ENCODE data around the gene TPRG1L.
A peak's percentile ranks its signal among the peaks of the same experiment; 100 is the strongest.

Gene TPRG1L

DNA sequence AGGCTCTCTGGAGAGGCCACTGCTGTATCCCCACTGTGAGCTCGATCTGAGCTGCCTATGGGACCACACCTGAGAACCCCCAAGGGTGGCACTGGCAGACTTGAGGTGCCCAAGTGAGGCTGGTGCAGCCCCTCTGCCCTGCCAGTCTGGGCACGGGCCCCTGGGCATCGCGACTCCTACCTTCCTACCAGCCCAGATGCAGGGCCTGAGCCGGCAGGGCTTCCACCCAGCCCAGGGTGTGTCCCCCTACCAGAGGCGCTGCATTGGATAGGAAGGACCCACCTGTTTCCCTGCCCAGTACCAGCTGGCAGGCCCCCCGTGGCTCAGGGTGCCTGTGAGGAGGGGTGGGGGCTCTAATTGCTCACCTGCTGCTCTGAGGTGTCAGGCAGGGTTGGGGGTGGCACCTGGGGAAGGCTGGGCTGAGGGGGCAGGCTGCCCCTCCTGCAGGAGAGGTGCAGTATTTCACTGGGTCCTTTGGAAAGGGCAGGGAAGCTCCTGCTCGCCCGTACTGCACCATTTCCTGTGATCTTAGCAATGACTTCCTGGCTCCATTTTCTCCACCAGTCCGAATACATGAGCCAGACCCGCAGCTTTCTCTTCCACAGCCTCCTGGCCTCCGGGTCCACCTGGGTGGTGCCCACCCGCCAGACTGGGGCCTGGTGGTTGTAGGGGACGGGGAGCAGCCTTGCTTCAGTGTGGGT, 39.3 kb downstream of the TPRG1L start:
- DNase-seq (ENCODE audit: low read depth, low spot score): no peak

- no peak for DNase-seq (ENCODE audit: low read depth, low spot score)
These were observed 40.0 kb downstream of the TPRG1L start for GRCh38 chr1:3664700-3665375.

- no peak for DNase-seq (ENCODE audit: low read depth, low spot score)
These were observed 43.3 kb downstream of the TPRG1L start for GRCh38 chr1:3668148-3668547.

DNA sequence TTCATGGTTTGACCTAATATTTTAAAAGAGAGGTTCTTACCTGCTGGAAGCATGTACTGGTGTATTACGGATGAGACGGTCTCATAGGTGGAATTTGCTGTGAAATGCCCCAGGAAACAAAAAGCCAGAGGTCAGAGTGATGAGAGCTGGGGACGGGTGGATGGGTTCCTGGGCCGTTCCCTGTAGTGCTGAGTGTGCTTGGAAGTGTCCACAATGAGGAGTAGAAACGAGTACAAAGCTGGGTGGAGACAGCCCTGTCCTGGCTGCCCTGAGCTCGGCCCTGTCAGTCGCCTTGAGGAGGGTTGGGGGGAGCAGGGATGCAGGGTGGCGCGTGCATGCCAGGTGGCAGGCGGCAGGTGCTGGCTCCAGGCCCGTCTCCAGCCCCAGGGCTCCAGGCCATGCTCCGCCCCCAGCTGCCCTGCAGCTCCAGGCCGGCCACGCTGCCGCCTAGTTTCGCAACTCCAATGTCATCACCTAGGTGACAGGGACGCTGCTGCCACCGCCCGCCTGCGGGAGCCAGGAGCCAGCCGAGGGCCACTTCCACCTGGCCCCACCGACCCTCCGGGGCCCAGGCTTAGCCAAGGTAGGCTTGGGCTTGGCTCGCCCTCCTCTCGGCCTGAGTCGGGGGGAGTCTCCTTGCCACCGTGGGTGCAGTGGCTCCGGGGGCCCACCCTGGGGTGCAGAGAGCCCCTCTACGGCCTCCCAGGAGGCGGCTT, 43.9 kb downstream of the TPRG1L start:
- no peak for DNase-seq (ENCODE audit: low read depth, low spot score)

DNA sequence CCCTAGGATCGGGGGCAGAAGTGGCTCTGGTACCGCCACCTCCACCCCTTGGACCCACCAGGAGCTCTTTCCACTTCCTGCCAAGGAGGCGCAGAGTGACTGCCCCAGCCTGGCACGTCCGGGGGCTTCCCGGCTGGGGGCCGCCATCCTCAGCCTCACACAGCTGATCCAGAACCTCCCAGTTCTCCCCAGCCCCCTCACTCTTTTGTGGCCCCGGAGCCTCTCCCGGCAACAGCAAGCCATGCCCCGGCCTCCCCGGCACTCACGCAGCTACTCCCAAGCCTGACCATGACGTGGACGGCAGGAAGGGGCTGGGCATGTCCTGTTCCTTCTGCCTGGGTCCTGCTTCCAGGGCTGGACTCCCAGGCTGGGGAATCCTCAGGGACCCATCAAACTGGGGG, 44.6 kb downstream of the TPRG1L start:
- DNase-seq (ENCODE audit: low read depth, low spot score): no peak

DNA sequence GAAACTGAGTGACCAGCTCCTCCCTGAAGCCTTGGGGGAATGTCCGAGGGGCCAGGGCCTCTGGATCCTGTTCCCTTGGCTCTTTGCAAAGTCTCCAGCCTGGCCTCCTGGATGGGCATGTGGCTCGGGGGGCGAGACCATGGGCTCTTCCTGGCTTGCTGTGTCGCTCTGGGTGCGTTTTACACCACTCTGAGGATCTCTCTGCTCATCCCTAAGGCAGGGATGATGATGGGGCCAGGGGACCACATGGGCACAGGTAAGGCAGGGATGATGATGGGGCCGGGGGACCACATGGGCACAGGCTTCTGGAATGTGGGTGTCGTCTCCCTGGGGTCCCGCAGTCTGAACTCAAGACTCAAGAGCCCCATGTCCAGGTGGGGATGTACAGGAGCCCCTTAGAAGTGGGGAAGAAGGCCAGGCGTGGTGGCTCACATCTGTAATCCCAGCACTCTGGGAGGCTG, 45.2 kb downstream of the TPRG1L start:
- DNase-seq (ENCODE audit: low read depth, low spot score): no peak

- DNase-seq (ENCODE audit: low read depth, low spot score): no peak
These were observed 46.0 kb downstream of the TPRG1L start for GRCh38 chr1:3670823-3671265.

- DNase-seq (ENCODE audit: low read depth, low spot score): no peak
These were observed 46.8 kb downstream of the TPRG1L start for GRCh38 chr1:3671371-3672180.

DNA sequence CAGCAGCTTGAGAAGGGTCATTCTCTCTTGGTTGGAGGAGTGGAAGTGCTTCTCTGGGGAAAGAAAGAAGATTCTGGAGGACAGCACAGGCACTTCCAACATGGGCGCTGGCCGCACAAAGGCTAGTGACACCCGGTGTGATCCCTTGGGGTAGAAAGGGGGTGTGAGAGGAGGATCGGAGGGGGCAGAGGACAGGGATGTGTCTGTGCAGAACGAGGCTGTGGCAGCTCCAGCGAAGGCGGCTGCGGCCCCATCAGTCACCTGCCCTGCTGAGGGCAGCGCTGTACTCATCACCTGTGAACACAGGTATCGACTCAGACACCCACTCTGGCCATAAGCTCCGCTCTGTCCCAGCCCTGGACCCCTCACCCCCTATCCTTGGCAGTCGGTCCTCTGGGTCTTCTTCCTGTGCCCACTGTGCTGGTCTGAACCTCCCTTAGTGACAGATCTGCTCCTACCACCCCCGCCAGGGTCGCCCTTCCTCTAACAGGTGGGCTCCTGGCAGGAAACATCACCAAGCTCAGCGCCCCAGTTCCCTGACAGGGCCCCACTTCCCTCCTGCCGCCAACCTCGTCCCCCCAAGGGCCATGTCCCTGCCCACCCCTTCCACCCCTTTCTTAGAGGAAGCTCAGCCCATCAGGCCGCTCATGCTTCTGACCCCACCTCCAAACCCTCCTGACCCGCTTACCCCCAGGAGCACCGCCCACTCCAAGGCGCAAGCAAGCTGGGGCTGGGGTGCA, 47.6 kb downstream of the TPRG1L start:
- DNase-seq (ENCODE audit: low read depth, low spot score): no peak

GRCh38 chr1:3672971-3673361, 48.2 kb downstream of the TPRG1L start:
- no peak for DNase-seq (ENCODE audit: low read depth, low spot score)

GRCh38 chr1:3673381-3674099, 48.7 kb downstream of the TPRG1L start:
- DNase-seq (ENCODE audit: low read depth, low spot score): no peak

DNA sequence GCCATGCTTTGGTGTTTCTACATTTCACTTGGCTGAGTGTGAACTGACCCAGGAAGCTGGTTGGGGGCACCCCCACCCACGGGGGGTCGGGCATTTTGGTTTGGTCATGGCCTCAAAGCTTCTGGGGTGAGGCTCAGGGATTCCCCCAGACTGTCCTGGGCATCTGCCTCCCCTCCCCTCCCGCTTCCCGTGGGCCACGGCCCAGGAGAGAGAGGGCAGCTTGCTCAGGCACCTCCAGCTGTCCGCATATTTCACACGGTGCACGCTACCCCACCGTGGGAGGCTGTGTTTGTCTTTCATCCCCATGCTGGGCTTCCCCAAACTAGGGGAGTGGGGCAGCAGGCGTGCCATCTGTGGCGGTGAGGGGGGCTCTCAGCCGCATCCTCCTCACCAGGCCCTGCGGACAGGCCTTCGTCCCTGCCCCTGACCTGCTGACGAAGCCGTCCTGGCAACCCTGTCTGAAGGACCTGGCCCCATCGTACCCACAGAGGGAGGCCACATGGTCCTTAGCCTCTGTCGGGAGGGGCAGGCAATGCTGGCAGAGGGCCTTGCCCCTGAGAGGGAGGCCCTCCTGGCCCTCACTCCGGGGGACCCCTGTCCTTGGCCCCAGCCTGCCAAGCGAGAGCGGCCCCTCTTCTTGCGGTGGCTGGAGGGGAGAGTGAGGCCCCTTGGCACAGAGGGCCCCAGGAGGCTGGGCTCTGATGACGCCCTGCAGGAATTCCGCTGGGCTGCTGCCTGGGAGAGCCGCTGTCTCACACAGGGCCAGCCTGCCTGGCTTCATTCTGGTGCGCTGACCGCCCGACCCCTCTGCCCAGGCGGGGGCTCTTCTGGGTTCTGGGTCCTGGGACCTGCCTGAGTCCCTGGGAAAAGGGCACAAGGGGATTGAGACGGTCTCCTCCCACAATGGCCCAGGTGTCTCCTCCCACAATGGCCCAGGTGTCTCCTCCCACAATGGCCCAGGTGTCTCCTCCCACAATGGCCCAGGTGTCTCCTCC, 49.6 kb downstream of the TPRG1L start:
- DNase-seq (ENCODE audit: low read depth, low spot score): no peak

GRCh38 chr1:3675436-3675835, 50.6 kb downstream of the TPRG1L start:
- no peak for DNase-seq (ENCODE audit: low read depth, low spot score)

DNA sequence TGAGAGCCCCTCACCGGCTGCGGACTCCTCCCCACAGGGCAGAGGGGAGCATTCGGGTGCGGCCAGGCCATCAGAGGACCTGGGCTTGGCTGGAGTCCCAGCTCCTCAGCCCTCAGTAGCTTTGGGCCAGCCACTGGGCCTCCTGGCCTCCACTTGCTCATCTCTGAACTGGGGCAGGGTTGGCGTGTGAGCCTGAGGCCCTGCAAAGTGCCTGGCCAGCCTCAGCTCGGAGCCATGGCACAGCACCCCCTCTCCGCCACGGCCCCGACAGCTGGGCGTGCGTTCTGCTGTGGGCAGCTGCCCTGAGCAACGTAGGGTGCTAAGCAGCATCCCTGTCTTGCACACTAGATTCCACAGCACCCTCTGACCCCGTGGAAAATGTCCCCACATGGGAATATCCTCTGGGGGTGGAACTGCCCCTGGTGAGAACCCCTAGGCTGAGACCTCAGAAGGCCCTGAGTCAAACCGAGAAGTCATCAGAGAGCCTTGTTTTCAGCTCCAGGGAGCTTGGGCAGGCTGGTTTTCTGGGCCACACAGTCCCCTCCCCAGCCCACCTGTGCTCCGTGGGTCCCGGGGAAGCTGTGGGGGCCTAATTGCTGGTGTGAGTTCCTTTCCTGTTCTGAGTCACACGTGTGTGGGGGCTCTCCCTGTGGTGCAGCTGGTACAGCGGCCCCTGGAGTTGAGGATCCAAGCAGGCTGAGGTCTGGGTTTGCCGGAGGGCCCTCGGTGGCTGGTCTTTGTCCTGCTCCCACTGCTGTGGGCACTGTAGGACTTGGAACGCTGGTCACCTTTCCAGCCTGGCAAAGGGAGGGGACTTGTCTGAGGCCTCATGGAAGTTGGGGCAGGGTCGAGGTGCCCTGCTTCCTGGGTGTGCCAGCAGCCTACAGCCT, 52.0 kb downstream of the TPRG1L start:
- DNase-seq (ENCODE audit: low read depth, low spot score): no peak

GRCh38 chr1:3677484-3677883, 52.7 kb downstream of the TPRG1L start:
- DNase-seq (ENCODE audit: low read depth, low spot score): no peak

GRCh38 chr1:3678361-3679097, 53.7 kb downstream of the TPRG1L start:
- peak; percentile 45 for DNase-seq (ENCODE audit: low read depth, low spot score)

GRCh38 chr1:3679098-3679555, 54.3 kb downstream of the TPRG1L start:
- no peak for DNase-seq (ENCODE audit: low read depth, low spot score)

All from iPS DF 19.7 (cell line).